Gastroesophageal sphincter (tissue), 3 donors: ENCODE results near the gene CCDC185.

Source experiments
- EP300 ChIP-seq: sonication (generic); formaldehyde crosslinking; IDR thresholded peaks from one replicate; pipeline ENCODE4 v1.6.1; 2017; ENCODE audit warnings: antibody characterized with exemption, mild to moderate bottlenecking
- POLR2A ChIP-seq, 2 donors: fragments of 450-650 bp; IDR thresholded peaks; one replicate each; pipeline ENCODE4 v1.6.1; 2017; ENCODE audit warnings: antibody characterized with exemption in 2 of 2, mild to moderate bottlenecking in 2 of 2, moderate library complexity in 1 of 2
- POLR2AphosphoS5 ChIP-seq: sonication (generic); formaldehyde crosslinking; IDR thresholded peaks from one replicate; pipeline ENCODE4 v1.6.1; 2017; ENCODE audit warnings: antibody characterized with exemption
- TF ChIP-seq, protein P1 (sequence below), 4 experiments: fragments of 200-600 bp in 2 of 4; fragments of 450-650 bp in 2 of 4; sonication (generic) in 1 of 4; IDR thresholded peaks; one replicate each; pipeline ENCODE4 v1.5.1; 2017 to 2019; ENCODE audit warnings: antibody characterized with exemption in 4 of 4, mild to moderate bottlenecking in 2 of 4, moderate library complexity in 2 of 4

DNA sequence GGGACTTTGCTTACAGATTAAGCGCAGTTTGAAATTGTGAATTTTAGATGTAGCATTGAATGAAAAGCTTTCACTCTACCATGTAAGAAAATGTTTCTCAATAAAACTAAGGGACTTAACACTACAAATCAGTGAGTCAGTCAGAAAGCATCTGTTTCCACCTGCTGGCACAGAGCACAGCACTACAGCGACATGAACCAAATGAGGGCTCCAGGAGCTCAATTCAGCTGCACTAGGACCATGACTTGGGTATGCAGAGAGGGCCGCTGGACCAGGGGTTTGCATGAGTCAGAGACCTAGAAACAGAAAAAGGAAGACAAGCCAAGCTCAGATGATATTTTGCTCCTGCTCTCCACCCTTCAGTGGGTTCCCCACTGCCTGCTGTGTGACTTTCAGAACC is 34.4 kb upstream of the CCDC185 start:
- TF ChIP-seq EP300, result no peak
- TF ChIP-seq, protein P1, sequence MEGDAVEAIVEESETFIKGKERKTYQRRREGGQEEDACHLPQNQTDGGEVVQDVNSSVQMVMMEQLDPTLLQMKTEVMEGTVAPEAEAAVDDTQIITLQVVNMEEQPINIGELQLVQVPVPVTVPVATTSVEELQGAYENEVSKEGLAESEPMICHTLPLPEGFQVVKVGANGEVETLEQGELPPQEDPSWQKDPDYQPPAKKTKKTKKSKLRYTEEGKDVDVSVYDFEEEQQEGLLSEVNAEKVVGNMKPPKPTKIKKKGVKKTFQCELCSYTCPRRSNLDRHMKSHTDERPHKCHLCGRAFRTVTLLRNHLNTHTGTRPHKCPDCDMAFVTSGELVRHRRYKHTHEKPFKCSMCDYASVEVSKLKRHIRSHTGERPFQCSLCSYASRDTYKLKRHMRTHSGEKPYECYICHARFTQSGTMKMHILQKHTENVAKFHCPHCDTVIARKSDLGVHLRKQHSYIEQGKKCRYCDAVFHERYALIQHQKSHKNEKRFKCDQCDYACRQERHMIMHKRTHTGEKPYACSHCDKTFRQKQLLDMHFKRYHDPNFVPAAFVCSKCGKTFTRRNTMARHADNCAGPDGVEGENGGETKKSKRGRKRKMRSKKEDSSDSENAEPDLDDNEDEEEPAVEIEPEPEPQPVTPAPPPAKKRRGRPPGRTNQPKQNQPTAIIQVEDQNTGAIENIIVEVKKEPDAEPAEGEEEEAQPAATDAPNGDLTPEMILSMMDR (IDR thresholded peaks at IDR 0.05), result no peak
- TF ChIP-seq POLR2AphosphoS5, result no peak
- TF ChIP-seq POLR2A (IDR thresholded peaks at IDR 0.05), result no peak
